SK-N-SH (cell line): ENCODE results near the gene RAI1. TPM values are rescaled to one million over a fixed set of nuclear protein-coding genes. Genes with fewer than 3 reads are reported as not detected.

ENCODE experiments used
- CTCF ChIA-PET: fragments of 300-600, 350-600 bp; formaldehyde crosslinking; extraction: SDS; loops from one replicate; lab custom pipeline; 2021; lab: Yijun Ruan, JAX
- POLR2A ChIA-PET: fragments of 350-600 bp; sonication (Branson Sonifier 250); formaldehyde crosslinking; extraction: SDS; loops from one replicate; lab custom pipeline; 2020; ENCODE audit warnings: antibody characterized with exemption, inconsistent platforms; lab: Yijun Ruan, JAX
- DNase-seq: peaks from one replicate; pipeline ENCODE4 v3.0.0; 2012
- H2AFZ ChIP-seq: fragments of 200-600 bp; sonication (generic); 2 replicates; pipeline ENCODE4 v1.8.1; 2016; ENCODE audit warnings: antibody characterized with exemption, mild to moderate bottlenecking, low read depth
- H3F3A ChIP-seq: fragments of 200-600 bp; sonication (generic); replicated peaks from 2 replicates; pipeline ENCODE3; 2016; ENCODE audit warnings: antibody characterized with exemption, mild to moderate bottlenecking; ENCODE audit not compliant: insufficient read depth
- H3K27ac ChIP-seq, 2 experiments: fragments of 200-500 bp in 1 of 2; fragments of 200-600 bp in 1 of 2; sonication (Bioruptor generic) in 1 of 2; sonication (generic), shearing (Covaris generic) in 1 of 2; 2 replicates each; pipeline versions ENCODE4 v1.5.1 to v1.6.1; 2014 to 2016; ENCODE audit warnings: low read depth in 2 of 2, inconsistent platforms in 1 of 2, low read length in 1 of 2, mild to moderate bottlenecking in 1 of 2, mixed read lengths in 1 of 2
- H3K27me3 ChIP-seq: fragments of 200-600 bp; sonication (generic), shearing (Covaris generic); 2 replicates; pipeline ENCODE4 v1.6.1; 2016; ENCODE audit warnings: mixed run types; ENCODE audit not compliant: insufficient read depth
- H3K36me3 ChIP-seq, 2 experiments: fragments of 200-500 bp in 1 of 2; fragments of 200-600 bp in 1 of 2; sonication (Bioruptor generic) in 1 of 2; sonication (generic) in 1 of 2; replicated peaks in 1 of 2; 2 replicates each; pipeline versions ENCODE3 to v1.5.1; 2014 to 2016; ENCODE audit warnings: low read length in 1 of 2, mild to moderate bottlenecking in 1 of 2; ENCODE audit not compliant: insufficient read depth in 2 of 2, control insufficient read depth in 1 of 2
- H3K4me1 ChIP-seq, 2 experiments: fragments of 200-500 bp in 1 of 2; fragments of 200-600 bp in 1 of 2; sonication (Bioruptor generic) in 1 of 2; sonication (generic), shearing (Covaris generic) in 1 of 2; 2 replicates each; pipeline versions ENCODE4 v1.5.1 to v1.6.1; 2014 to 2016; ENCODE audit warnings: low read depth in 1 of 2, low read length in 1 of 2, mixed run types in 1 of 2; ENCODE audit not compliant: insufficient read depth in 2 of 2, control insufficient read depth in 1 of 2
- H3K4me2 ChIP-seq: fragments of 200-600 bp; sonication (generic), shearing (Covaris generic); 2 replicates; pipeline ENCODE4 v1.6.1; 2017; ENCODE audit warnings: mixed run types
- H3K4me3 ChIP-seq, 2 experiments: fragments of 200-500 bp in 1 of 2; fragments of 200-600 bp in 1 of 2; sonication (Bioruptor generic) in 1 of 2; sonication (generic), shearing (Covaris generic) in 1 of 2; 2 replicates each; pipeline versions ENCODE4 v1.5.1 to v1.8.1; 2014 to 2016; ENCODE audit warnings: low read depth in 2 of 2, inconsistent platforms in 1 of 2, low read length in 1 of 2, mild to moderate bottlenecking in 1 of 2, mixed read lengths in 1 of 2, moderate library complexity in 1 of 2
- H3K79me2 ChIP-seq: fragments of 200-600 bp; sonication (generic); 2 replicates; pipeline ENCODE4 v1.8.1; 2017; ENCODE audit warnings: mild to moderate bottlenecking; ENCODE audit not compliant: insufficient read depth
- H3K9ac ChIP-seq: fragments of 200-600 bp; sonication (generic); 2 replicates; pipeline ENCODE4 v1.6.1; 2017; ENCODE audit warnings: mixed run types
- H3K9me2 ChIP-seq: fragments of 200-600 bp; sonication (generic); 2 replicates; pipeline ENCODE4 v1.6.1; 2017; ENCODE audit warnings: mixed run types
- H3K9me3 ChIP-seq: fragments of 200-600 bp; sonication (generic); 2 replicates; pipeline ENCODE4 v1.6.1; 2017; ENCODE audit warnings: mixed run types, mild to moderate bottlenecking, moderate library complexity
- H4K20me1 ChIP-seq: fragments of 200-600 bp; sonication (generic); 2 replicates; pipeline ENCODE4 v1.6.1; 2017; ENCODE audit warnings: mild to moderate bottlenecking, mixed run types; ENCODE audit not compliant: insufficient read depth
- CHD2 ChIP-seq: fragments of 150-350 bp; IDR thresholded peaks from 2 replicates; pipeline ENCODE4 v1.6.1; 2018; ENCODE audit warnings: low read length; ENCODE audit not compliant: partially characterized antibody
- FOXJ3 ChIP-seq: sonication (generic); formaldehyde crosslinking; IDR thresholded peaks from 2 replicates; pipeline ENCODE4 v1.5.1; 2020; ENCODE audit warnings: mild to moderate bottlenecking, missing genetic modification reagents
- FOXM1 ChIP-seq: IDR thresholded peaks from 2 replicates; pipeline ENCODE4 v1.4.0; 2012; ENCODE audit warnings: low read depth, mild to moderate bottlenecking
- GATA2 ChIP-seq: sonication (generic); formaldehyde crosslinking; IDR thresholded peaks from 2 replicates; pipeline ENCODE4 v1.5.0; 2020; ENCODE audit warnings: mild to moderate bottlenecking, missing genetic modification reagents
- JUND ChIP-seq: IDR thresholded peaks from 2 replicates; pipeline ENCODE4 v1.4.0; 2012
- MAX ChIP-seq: IDR thresholded peaks from 2 replicates; pipeline ENCODE4 v1.4.0; 2012; ENCODE audit warnings: low read depth
- MXI1 ChIP-seq: IDR thresholded peaks from 2 replicates; pipeline ENCODE4 v1.6.1; 2012; ENCODE audit warnings: mild to moderate bottlenecking, low read depth, low read length, improper control_type of control experiment
- RCOR1 ChIP-seq: fragments of 150-350 bp; IDR thresholded peaks from 2 replicates; pipeline ENCODE4 v1.6.1; 2017; ENCODE audit warnings: antibody characterized with exemption, low read length
- RFX5 ChIP-seq: IDR thresholded peaks from 2 replicates; pipeline ENCODE4 v1.6.1; 2012; ENCODE audit warnings: mild to moderate bottlenecking, improper control_type of control experiment, low read length
- SIN3A ChIP-seq: IDR thresholded peaks from 2 replicates; pipeline ENCODE4 v1.6.1; 2012; ENCODE audit warnings: low read depth, mild to moderate bottlenecking, low read length, moderate library complexity, borderline replicate concordance
- YY1 ChIP-seq: IDR thresholded peaks from 2 replicates; pipeline ENCODE4 v1.4.0; 2012; ENCODE audit warnings: low read depth, mild to moderate bottlenecking
- WGBS: methylation state at CpG from one replicate; pipeline ENCODE4 v1.1.6; 2017; ENCODE audit warnings: low lambda C conversion rate; 5-methylcytosine and 5-hydroxymethylcytosine counted together
- polyA plus RNA-seq, 3 experiments: library from polyadenylated mRNA; depleted of rRNA; stranded (reverse); fragments of >200 nt; gene quantifications; 2 replicates each; pipeline ENCODE4 v1.2.3, GENCODE V29; 2012

The RAI1 gene
- polyA plus RNA-seq, 1 of the 3 experiments (the other 2 are of a cell fraction): 4.7 TPM

- H3K27me3 ChIP-seq: no peaks in the 10 kb centered on the region
- H3K4me3 ChIP-seq: no peak overlapping the region
- ChIA-PET CTCF (interaction anchor here (1.3 to 1.5 kb wide), 2 partner anchors 22 to 88 kb away, joined by 4 read pairs; no protein-coding TSS in a partner anchor), POLR2A (interaction anchor here (1.4 kb wide), 1 partner anchor 68 kb away, joined by 3 read pairs; the partner anchor contains the start of gene SREBF1)
- peaks cover 80% of the 10 kb centered on the region for H4K20me1 ChIP-seq
- TF ChIP-seq MXI1 (peak; percentile 61; the same call in 1 of the 2 replicates), CHD2 (no peak)
- peak; percentile 69 for DNase-seq
- no peaks in the 10 kb centered on the region for H3K36me3 ChIP-seq
- no peaks in the 10 kb centered on the region for H3K9me3 ChIP-seq
- H2AFZ ChIP-seq: no peak overlapping the region
- peak overlapping the region in 1 of 2 experiments; percentile 83; a peak in 2 of 4 replicates for H3K27ac ChIP-seq
- H3K4me1 ChIP-seq: peaks cover 20 to 68% of the 10 kb centered on the region in 2 experiments; a peak in 2 of 4 replicates
- 77% methylated on average over 12 of the region's 14 CpGs for WGBS
- H3F3A ChIP-seq: no peaks in the 10 kb centered on the region
- no peak overlapping the region for H3K9ac ChIP-seq
- H3K4me2 ChIP-seq: no peak overlapping the region
- H3K9me2 ChIP-seq: no peaks in the 10 kb centered on the region
- peaks cover 39% of the 10 kb centered on the region; the same call in 1 of the 2 replicates for H3K79me2 ChIP-seq
Measured at GRCh38 chr17:17768424-17769088, 87.3 kb downstream of the RAI1 start.

- no peaks in the 10 kb centered on the region for H3K36me3 ChIP-seq
- no peak overlapping the region for H3K4me3 ChIP-seq
- DNase-seq: peak; percentile 77
- ChIA-PET CTCF (interaction anchor here (0.5 to 1.7 kb wide), 9 partner anchors 9 to 90 kb away, joined by 3 to 4 read pairs (median 4); no protein-coding TSS in a partner anchor), POLR2A (interaction anchor here (0.7 kb wide), 1 partner anchor 76 kb away, joined by 3 read pairs; no protein-coding TSS in a partner anchor)
- no peaks in the 10 kb centered on the region for H3K9me3 ChIP-seq
- H3K4me1 ChIP-seq: peaks cover 20 to 73% of the 10 kb centered on the region in 2 experiments; a peak in 2 of 4 replicates
- 92% methylated on average over 22 of the region's 25 CpGs for WGBS
- no peak overlapping the region for H2AFZ ChIP-seq
- H3K9me2 ChIP-seq: no peaks in the 10 kb centered on the region
- H3K9ac ChIP-seq: no peak overlapping the region
- peaks cover 34% of the 10 kb centered on the region; the same call in 1 of the 2 replicates for H3K79me2 ChIP-seq
- peaks cover 87% of the 10 kb centered on the region for H4K20me1 ChIP-seq
- H3K27ac ChIP-seq: peak overlapping the region in 1 of 2 experiments; percentile 83; a peak in 2 of 4 replicates
- no peak for TF ChIP-seq FOXJ3 (CRISPR knock-in tag)
- no peak for TF ChIP-seq SIN3A
- H3K4me2 ChIP-seq: no peak overlapping the region
- H3F3A ChIP-seq: no peaks in the 10 kb centered on the region
- no peaks in the 10 kb centered on the region for H3K27me3 ChIP-seq
Measured at GRCh38 chr17:17769869-17770631, 88.8 kb downstream of the RAI1 start.

GRCh38 chr17:17770632-17771044 is 89.4 kb downstream of the RAI1 start:
- 96% methylated on average over 6 of the region's 13 CpGs for WGBS
- Histone ChIP-seq H3K9me3 (no peaks in the 10 kb centered on the region), H3F3A (no peaks in the 10 kb centered on the region), H3K9me2 (no peaks in the 10 kb centered on the region), H3K79me2 (peaks cover 34% of the 10 kb centered on the region; the same call in 1 of the 2 replicates), H3K4me3 (no peak overlapping the region), H3K4me2 (no peak overlapping the region), H2AFZ (no peak overlapping the region), H3K36me3 (no peaks in the 10 kb centered on the region), H4K20me1 (peaks cover 87% of the 10 kb centered on the region), H3K9ac (no peak overlapping the region), H3K27ac (no peak overlapping the region; a peak in 1 of 4 replicates), H3K27me3 (no peaks in the 10 kb centered on the region), H3K4me1 (peaks cover 18 to 67% of the 10 kb centered on the region in 2 experiments; a peak in 2 of 4 replicates)
- ChIA-PET CTCF (interaction anchor here (0.7 to 1.7 kb wide), 9 partner anchors 9 to 89 kb away, joined by 3 to 4 read pairs (median 4); no protein-coding TSS in a partner anchor), POLR2A (no interaction called here)
- TF ChIP-seq YY1 (no peak), RCOR1 (no peak), MAX (no peak), RFX5 (no peak), MXI1 (no peak), GATA2 (CRISPR knock-in tag) (no peak), JUND (no peak), FOXM1 (no peak)
- no peak for DNase-seq
